HL-60/S4 (cell line): ENCODE measurements around the gene SAMD7.

Source experiments
- in situ Hi-C: fragments of 300-500 bp; cut with MboI; formaldehyde crosslinking; loops from 2 replicates; pipeline ENCODE4 v1.14.3; 2022; ENCODE audit warnings: low sequenced_read_pairs

Gene SAMD7

GRCh38 chr3:169965562-169966427 lies 54.4 kb downstream of the SAMD7 start:
- in situ Hi-C loops: no loop called here

GRCh38 chr3:169966428-169966950 lies 55.1 kb downstream of the SAMD7 start, which contains the start of gene SEC62:
SEC62 (plus strand) TSS chr3:169966807; CDS start chr3:169966823, 16 bp downstream.
- in situ Hi-C loops: no loop called here

- in situ Hi-C loops: no loop called here
Measured at GRCh38 chr3:169966951-169967915, 55.9 kb downstream of the SAMD7 start.

- in situ Hi-C loops: no loop called here
Measured at GRCh38 chr3:169968224-169968885, 57.0 kb downstream of the SAMD7 start.

GRCh38 chr3:169969174-169970095 lies 58.1 kb downstream of the SAMD7 start:
- in situ Hi-C loops: no loop called here

GRCh38 chr3:169970847-169971246 lies 59.5 kb downstream of the SAMD7 start:
- in situ Hi-C loops: no loop called here

- in situ Hi-C loops: no loop called here
Measured at GRCh38 chr3:169971522-169971921, 60.1 kb downstream of the SAMD7 start.

- in situ Hi-C loops: no loop called here
Measured at GRCh38 chr3:169980055-169980454, 68.7 kb downstream of the SAMD7 start.

GRCh38 chr3:169984292-169984691 lies 72.9 kb downstream of the SAMD7 start:
- in situ Hi-C loops: no loop called here
